GM12878 (cell line): ENCODE data around the gene PHACTR3.

Source experiments
- NR2C2 ChIP-seq: IDR thresholded peaks from 2 replicates; pipeline ENCODE4 v1.6.1; 2011; ENCODE audit warnings: borderline replicate concordance, low read depth; ENCODE audit not compliant: control insufficient read depth, insufficient read length
- POLR2A ChIP-seq: IDR thresholded peaks from 2 replicates; pipeline ENCODE4 v1.6.1; 2011; ENCODE audit warnings: low read depth, mild to moderate bottlenecking, low read length
- RAD21 ChIP-seq: IDR thresholded peaks from 2 replicates; pipeline ENCODE4 v1.6.1; 2011; ENCODE audit warnings: mild to moderate bottlenecking, low read depth, low read length, moderate library complexity; ENCODE audit not compliant: insufficient read depth
- SRF ChIP-seq, 2 experiments: IDR thresholded peaks; 2 replicates each; pipeline ENCODE4 v1.6.1; 2011; ENCODE audit warnings: low read depth in 2 of 2, low read length in 2 of 2, mild to moderate bottlenecking in 1 of 2, moderate library complexity in 1 of 2
- TF ChIP-seq, protein P1 (sequence below), 3 experiments: IDR thresholded peaks in 2 of 3; conservative IDR thresholded peaks in 1 of 3; 2 replicates each; pipeline ENCODE4 v1.5.1; 2011; ENCODE audit warnings: low read depth in 3 of 3, low read length in 3 of 3, mild to moderate bottlenecking in 3 of 3, control low read depth in 2 of 3, moderate library complexity in 2 of 3, inconsistent platforms in 1 of 3, mixed read lengths in 1 of 3; ENCODE audit not compliant: control insufficient read depth in 2 of 3, insufficient read depth in 1 of 3; ENCODE audit errors: extremely low read depth in 1 of 3

- TF ChIP-seq NR2C2 (no peak), POLR2A (no peak), SRF (IDR thresholded peaks at IDR 0.05; ENCODE audit: low read depth in 2 of 2, low read length in 2 of 2) (no peak), RAD21 (no peak)
- TF ChIP-seq, protein P1, sequence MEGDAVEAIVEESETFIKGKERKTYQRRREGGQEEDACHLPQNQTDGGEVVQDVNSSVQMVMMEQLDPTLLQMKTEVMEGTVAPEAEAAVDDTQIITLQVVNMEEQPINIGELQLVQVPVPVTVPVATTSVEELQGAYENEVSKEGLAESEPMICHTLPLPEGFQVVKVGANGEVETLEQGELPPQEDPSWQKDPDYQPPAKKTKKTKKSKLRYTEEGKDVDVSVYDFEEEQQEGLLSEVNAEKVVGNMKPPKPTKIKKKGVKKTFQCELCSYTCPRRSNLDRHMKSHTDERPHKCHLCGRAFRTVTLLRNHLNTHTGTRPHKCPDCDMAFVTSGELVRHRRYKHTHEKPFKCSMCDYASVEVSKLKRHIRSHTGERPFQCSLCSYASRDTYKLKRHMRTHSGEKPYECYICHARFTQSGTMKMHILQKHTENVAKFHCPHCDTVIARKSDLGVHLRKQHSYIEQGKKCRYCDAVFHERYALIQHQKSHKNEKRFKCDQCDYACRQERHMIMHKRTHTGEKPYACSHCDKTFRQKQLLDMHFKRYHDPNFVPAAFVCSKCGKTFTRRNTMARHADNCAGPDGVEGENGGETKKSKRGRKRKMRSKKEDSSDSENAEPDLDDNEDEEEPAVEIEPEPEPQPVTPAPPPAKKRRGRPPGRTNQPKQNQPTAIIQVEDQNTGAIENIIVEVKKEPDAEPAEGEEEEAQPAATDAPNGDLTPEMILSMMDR (IDR thresholded peaks at IDR 0.05 in 2 of 3, conservative IDR thresholded peaks at IDR 0.05 in 1 of 3; ENCODE audit: control insufficient read depth in 2 of 3, extremely low read depth in 1 of 3, insufficient read depth in 1 of 3, low read depth in 3 of 3, low read length in 3 of 3): no peak
Observed at GRCh38 chr20:59628171-59628570, 23.8 kb downstream of the PHACTR3 start.
